ENCODE results near the gene FAM221A.
A peak's percentile ranks its signal among the peaks of the same experiment; 100 is the strongest.
"Not testable (repeated sequence)": the region's sequence is repeated elsewhere in the genome, so short reads cannot be mapped to it uniquely, and the experiment has no call there.

The FAM221A gene

DNA sequence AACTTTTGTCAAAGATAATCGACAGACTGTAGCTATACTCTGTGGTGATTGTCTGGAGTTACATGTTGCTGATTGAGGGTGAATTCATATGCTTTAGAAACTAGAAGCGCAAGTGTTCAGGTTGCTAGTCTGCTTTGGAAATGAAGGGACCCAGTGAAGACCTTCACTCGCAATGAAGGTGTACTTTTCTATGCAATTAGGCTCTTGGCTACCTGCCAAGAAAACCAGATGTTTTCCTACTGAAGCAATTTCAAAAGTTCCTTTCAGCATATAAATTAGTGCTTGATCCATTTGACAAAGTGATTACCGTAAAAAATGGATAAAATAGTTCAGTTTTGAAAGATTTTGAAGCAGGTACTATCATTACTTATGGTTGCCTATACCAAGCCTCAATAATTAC, 20.0 kb downstream of the FAM221A start:
- FAIRE-seq (no peak), DNase-seq (ENCODE audit: low spot score) (no peak)

DNA sequence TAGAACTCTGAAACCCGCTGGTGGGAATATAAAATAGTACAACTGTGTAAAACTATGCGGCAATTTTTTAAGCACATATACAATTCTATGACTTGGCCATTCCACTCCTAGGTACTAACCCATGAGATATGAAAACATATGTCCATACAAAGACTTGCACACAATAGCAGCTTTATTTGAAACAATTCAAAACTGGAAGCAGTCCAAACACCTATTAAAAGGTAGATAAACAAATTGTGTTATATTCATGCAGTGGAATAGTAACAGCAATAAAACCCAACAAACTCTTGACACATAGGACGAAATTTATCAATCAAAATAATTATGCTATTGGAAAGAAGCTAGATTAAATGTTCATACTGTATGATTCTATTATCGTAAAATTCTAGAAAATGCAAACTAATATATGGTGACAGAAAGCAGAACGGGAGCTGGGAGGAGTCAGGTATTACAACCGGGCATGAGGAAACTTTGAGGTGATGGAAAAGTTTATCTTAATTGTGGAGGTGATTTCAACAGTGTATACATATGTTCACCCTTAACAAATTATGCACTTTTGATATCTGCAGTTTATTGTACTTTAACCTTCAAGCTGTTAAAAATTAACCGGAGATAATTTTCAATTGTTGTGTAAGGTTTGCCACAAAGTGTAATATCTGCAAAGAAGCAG, 29.2 kb downstream of the FAM221A start:
- FAIRE-seq (no peak), DNase-seq (ENCODE audit: low spot score) (no peak)

DNA sequence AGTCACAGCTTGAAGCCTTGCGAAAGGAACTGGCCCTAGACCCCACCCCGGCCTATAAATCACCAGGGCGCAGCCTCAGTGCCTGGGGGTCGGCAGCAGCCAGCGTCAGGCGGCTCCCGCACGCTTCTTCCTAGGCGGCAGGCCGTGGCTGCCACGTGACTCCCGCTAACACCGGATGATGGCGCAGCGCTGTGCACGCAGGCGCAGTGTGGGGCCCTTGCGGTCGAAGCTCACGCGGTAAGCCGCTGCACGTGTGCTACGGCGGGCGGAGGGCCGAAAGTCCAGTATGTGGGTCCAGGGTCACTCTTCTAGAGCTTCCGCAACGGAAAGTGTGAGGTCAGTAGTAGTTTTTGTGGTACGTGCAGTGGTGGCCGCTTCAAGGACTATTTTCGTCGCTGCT, 30.0 kb downstream of the FAM221A start, which contains the start of gene STK31:
Gene STK31 (plus strand): TSS at position 220 of the 400 bp plus-strand sequence. CDS start 67 bp downstream, at position 287.
- DNase-seq (ENCODE audit: low spot score) (no peak), FAIRE-seq (no peak)

DNA sequence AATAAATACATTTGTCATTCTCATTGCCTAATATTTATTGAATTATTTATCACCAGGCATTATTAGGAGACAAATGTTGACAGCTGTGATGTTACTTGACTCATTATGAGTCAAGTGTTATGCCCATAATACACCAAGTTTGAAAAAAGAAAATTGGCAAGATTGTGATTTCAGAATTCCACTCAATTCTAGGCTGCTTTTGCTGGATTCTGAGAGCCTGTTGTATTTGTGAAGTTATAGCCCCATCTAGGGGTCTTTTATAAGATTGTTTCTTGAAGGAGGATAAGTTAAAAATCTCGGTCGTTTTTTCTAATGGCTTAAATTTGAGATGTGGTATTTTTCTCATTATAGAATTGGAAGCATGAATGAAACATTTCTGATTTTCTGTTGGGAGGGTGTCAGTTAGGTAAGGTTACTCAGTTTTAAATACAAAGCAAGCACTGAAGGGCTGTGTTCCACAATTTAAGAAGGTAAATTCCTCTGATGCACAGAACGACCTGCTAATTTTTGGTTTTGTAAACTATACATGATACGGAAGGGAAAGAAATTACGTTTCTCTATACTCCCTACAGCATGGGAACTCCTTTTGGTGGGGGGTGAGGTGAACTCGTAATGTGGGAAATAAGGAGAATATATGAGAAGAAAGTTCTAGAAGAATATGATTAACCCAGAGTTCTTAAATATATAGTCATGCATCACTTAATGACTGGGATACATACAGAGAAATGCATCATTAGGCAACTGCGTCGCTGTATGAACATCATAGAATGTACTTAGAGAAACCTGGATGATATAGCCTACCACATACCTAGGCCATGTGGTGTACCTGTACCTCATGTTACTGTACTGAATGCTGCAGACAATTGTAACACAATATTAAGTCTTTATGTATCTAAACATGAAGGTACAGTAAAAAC, 32.6 kb downstream of the FAM221A start:
- DNase-seq (ENCODE audit: low spot score) (peak; percentile 63), FAIRE-seq (peak; percentile 94)

GRCh38 chr7:23713285-23714149, 33.5 kb downstream of the FAM221A start:
- DNase-seq (ENCODE audit: low spot score) (peak; percentile 97), FAIRE-seq (peak; percentile 99)

GRCh38 chr7:23714150-23714464, 34.1 kb downstream of the FAM221A start:
- FAIRE-seq (no peak), DNase-seq (ENCODE audit: low spot score) (no peak)

DNA sequence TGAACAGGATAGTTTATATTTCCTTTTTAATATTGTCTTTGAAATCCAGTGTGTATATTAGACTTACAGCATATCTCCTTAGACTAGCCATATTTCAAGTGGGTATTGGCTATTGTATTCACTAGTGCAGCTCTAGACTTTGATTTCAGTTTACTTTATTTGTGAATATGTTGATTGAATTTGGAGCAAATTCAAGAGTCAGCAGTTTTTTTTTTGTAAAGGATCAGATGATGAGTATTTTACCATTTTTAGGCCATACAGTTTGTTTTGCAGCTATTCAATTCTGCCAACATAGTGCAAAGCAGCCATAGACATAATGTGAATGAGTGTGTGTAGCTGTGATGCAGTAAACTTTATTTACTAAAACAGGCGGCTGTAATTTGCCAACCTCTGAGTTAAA, 34.6 kb downstream of the FAM221A start:
- FAIRE-seq, result no peak
- no peak for DNase-seq (ENCODE audit: low spot score)

DNA sequence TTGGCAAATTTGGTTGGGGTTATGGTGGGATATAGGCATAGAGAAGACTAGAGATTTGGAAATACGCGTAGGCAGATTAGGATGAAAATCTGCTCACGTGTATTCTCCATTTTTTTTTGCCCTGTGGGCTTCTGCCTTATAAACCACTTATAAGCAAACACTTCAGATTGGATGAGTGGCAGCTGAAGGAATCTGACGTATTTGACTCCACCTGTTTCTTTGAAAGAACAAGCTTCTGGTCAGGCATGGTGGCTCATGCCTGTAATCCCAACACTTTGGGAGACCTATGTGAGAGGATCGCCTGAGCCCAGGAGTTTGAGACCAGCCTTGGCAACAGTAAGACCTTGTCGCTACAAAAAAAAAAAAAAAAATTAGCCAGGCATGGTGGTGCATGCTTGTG, 35.1 kb downstream of the FAM221A start:
- no peak for DNase-seq (ENCODE audit: low spot score)
- FAIRE-seq, result no peak

GRCh38 chr7:23717788-23718187, 37.8 kb downstream of the FAM221A start:
- no peak for DNase-seq (ENCODE audit: low spot score)

GRCh38 chr7:23721456-23721855, 41.5 kb downstream of the FAM221A start:
- DNase-seq (ENCODE audit: low spot score), result no peak
- FAIRE-seq, result no peak

More at GRCh38 chr7:23717788-23718187, 37.8 kb downstream of the FAM221A start:
- FAIRE-seq, result no peak

- not testable (repeated sequence) for FAIRE-seq; DNase-seq (ENCODE audit: low spot score)
Observed at GRCh38 chr7:23722587-23723216, 42.7 kb downstream of the FAM221A start.

GRCh38 chr7:23724113-23724512, 44.1 kb downstream of the FAM221A start:
- not testable (repeated sequence) for FAIRE-seq; DNase-seq (ENCODE audit: low spot score)

GRCh38 chr7:23742051-23742450, 62.1 kb downstream of the FAM221A start:
- DNase-seq (ENCODE audit: low spot score) (no peak), FAIRE-seq (no peak)

DNA sequence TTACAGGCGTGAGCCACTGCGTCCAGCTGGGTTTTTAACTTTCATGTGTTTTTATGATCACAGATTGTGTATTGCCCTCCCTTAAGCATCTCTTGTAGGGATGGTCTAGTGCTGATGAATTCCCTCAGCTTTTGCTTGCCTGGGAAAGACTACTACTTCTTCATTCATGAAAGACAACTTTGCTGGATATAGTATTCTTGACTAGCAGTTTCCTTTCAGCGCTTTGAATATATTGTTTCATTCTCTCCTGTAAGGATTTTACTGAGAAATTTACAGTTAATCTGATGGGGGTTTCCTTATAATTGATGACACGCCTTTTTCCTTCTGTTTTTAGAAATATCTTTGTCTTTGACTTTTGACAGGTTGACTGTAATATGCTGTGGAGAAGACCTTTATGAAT, 63.2 kb downstream of the FAM221A start:
- FAIRE-seq, result no peak
- no peak for DNase-seq (ENCODE audit: low spot score)

DNA sequence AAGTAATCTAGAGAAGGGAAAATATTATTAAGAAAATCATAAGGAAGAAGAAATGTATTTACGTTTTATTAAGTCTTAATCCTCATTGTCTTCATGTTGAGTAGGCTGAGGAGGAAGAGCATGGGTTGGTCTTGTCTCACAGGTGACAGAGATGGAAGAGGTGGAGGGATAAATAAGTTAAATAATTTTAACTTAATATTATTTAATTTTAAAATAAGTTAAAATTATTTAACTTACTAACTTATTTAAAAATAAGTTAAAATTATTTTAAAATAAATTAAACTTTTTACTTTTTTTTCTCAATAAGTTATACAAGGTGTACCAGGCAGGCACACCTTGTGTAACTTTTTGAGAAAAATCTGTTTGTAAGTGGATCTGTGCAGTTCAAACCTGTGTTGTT, 66.6 kb downstream of the FAM221A start:
- DNase-seq (ENCODE audit: low spot score) (no peak), FAIRE-seq (peak; percentile 65)

DNA sequence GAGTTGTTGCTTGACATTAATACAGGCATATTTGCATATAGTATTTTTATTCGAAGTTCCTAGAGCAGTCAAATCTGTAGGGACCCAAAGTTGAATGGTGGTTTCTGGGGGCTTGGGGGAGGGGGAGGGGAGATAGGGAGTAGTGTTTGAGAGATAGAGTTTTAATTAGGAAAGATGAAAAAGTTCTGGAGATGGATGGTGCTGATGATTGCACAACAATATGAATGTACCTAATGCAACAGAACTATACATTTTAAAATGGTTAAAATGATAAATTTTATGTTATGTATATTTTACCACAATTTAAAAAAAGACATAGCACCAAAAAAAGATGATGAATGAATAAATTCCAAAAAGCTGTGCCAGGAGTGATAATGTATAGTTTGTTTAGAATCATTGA, 71.9 kb downstream of the FAM221A start:
- DNase-seq (ENCODE audit: low spot score) (no peak), FAIRE-seq (no peak)

All from RCC 7860 (cell line).